Measurements from ENCODE around the gene INPP4B.

DNA sequence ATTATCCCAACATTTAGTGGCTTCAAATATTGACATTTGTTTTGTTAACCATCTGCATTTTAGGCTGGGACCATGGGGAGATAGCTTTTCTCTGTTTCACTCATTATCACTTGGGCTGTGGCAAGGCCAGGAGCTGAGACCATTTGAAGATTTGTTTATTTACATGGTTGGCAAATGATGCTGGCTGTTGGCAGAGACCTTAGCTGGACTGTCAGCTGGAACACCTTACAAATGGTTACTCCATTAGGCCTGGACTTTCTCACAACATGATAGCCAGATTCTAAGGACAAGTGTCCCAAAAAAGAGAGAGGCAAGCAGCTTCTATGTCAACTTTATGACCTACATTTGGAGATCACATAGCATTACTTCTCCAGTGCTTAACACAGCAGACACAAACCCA, 130.4 kb downstream of the INPP4B start:
- TF ChIP-seq, protein P1, sequence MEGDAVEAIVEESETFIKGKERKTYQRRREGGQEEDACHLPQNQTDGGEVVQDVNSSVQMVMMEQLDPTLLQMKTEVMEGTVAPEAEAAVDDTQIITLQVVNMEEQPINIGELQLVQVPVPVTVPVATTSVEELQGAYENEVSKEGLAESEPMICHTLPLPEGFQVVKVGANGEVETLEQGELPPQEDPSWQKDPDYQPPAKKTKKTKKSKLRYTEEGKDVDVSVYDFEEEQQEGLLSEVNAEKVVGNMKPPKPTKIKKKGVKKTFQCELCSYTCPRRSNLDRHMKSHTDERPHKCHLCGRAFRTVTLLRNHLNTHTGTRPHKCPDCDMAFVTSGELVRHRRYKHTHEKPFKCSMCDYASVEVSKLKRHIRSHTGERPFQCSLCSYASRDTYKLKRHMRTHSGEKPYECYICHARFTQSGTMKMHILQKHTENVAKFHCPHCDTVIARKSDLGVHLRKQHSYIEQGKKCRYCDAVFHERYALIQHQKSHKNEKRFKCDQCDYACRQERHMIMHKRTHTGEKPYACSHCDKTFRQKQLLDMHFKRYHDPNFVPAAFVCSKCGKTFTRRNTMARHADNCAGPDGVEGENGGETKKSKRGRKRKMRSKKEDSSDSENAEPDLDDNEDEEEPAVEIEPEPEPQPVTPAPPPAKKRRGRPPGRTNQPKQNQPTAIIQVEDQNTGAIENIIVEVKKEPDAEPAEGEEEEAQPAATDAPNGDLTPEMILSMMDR (conservative IDR thresholded peaks at IDR 0.05; ENCODE audit: low read depth, low read length) = no peak
- TF ChIP-seq MXI1 (IDR thresholded peaks at IDR 0.05; ENCODE audit: borderline replicate concordance, low read depth, low read length) = no peak
- TF ChIP-seq, protein P2, sequence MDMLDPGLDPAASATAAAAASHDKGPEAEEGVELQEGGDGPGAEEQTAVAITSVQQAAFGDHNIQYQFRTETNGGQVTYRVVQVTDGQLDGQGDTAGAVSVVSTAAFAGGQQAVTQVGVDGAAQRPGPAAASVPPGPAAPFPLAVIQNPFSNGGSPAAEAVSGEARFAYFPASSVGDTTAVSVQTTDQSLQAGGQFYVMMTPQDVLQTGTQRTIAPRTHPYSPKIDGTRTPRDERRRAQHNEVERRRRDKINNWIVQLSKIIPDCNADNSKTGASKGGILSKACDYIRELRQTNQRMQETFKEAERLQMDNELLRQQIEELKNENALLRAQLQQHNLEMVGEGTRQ (IDR thresholded peaks at IDR 0.05; ENCODE audit: low read depth, low read length) = no peak
- TF ChIP-seq MAZ (IDR thresholded peaks at IDR 0.05; ENCODE audit: borderline replicate concordance, low read depth, low read length) = no peak
- TF ChIP-seq RAD21 (IDR thresholded peaks at IDR 0.05; ENCODE audit: low read length) = no peak
